Ishikawa (cell line): ENCODE measurements around the gene METTL24.

ENCODE experiments used
- CEBPB ChIP-seq: IDR thresholded peaks from 2 replicates; pipeline ENCODE4 v1.6.1; 2012
- EP300 ChIP-seq: IDR thresholded peaks from 2 replicates; pipeline ENCODE4 v1.6.1; 2012; ENCODE audit warnings: borderline replicate concordance
- FOXM1 ChIP-seq: IDR thresholded peaks from 2 replicates; pipeline ENCODE4 v1.6.1; 2012; ENCODE audit warnings: low read depth, borderline replicate concordance
- MAX ChIP-seq: IDR thresholded peaks from 2 replicates; pipeline ENCODE4 v1.6.1; 2012
- RAD21 ChIP-seq: IDR thresholded peaks from 2 replicates; pipeline ENCODE4 v1.6.1; 2012; ENCODE audit warnings: low read depth
- REST ChIP-seq: IDR thresholded peaks from 2 replicates; pipeline ENCODE4 v1.6.1; 2012; ENCODE audit warnings: low read depth, mild to moderate bottlenecking
- TAF1 ChIP-seq: IDR thresholded peaks from 2 replicates; pipeline ENCODE4 v1.6.1; 2012; ENCODE audit warnings: low read depth, mild to moderate bottlenecking
- TEAD4 ChIP-seq: IDR thresholded peaks from 2 replicates; pipeline ENCODE4 v1.6.1; 2012
- USF1 ChIP-seq: IDR thresholded peaks from 2 replicates; pipeline ENCODE4 v1.6.1; 2012
- YY1 ChIP-seq: IDR thresholded peaks from 2 replicates; pipeline ENCODE4 v1.6.1; 2012; ENCODE audit warnings: low read depth

GRCh38 chr6:110352563-110353262 is 5.4 kb downstream of the METTL24 start:
- TF ChIP-seq RAD21 (no peak), TAF1 (no peak), YY1 (no peak), FOXM1 (no peak), CEBPB (no peak), MAX (no peak), REST (no peak), TEAD4 (no peak), EP300 (no peak), USF1 (no peak)
